Stimulated activated naive CD8-positive, alpha-beta T cell treated with anti-CD3 and anti-CD28 coated beads, Interleukin-15, amount 100 ng/mL, for 72 hours (primary cell): ENCODE measurements around the gene QKI.
"Not testable (repeated sequence)": the region's sequence is repeated elsewhere in the genome, so short reads cannot be mapped to it uniquely, and the experiment has no call there.

ENCODE experiments used
- ATAC-seq: fragments of 150-1000 bp; cut with Tn5 transposase; 2 replicates; pipeline ENCODE4 v1.10.0; 2021; ENCODE audit warnings: mild to moderate bottlenecking, moderate library complexity
- DNase-seq, 2 donors: peaks; one replicate each; pipeline ENCODE4 v3.0.0; 2021 to 2022
- H3K27ac Mint-ChIP-seq, 2 donors: one replicate each; pipeline ENCODE4 v1.8.0; 2022; ENCODE audit warnings: mild to moderate bottlenecking in 2 of 2, mixed read lengths in 2 of 2, moderate library complexity in 2 of 2
- H3K27me3 Mint-ChIP-seq: one replicate; pipeline ENCODE4 v1.8.0; 2022; ENCODE audit warnings: mixed read lengths
- H3K4me1 Mint-ChIP-seq: one replicate; pipeline ENCODE4 v1.8.0; 2022; ENCODE audit warnings: mild to moderate bottlenecking, mixed read lengths
- H3K4me3 Mint-ChIP-seq, 2 donors: one replicate each; pipeline ENCODE4 v1.8.0; 2022; ENCODE audit warnings: mild to moderate bottlenecking in 2 of 2, mixed read lengths in 2 of 2, moderate library complexity in 1 of 2
- H3K9me3 Mint-ChIP-seq, 2 donors: one replicate each; pipeline ENCODE4 v1.8.0; 2022; ENCODE audit warnings: mixed read lengths in 2 of 2

QKI gene

DNA sequence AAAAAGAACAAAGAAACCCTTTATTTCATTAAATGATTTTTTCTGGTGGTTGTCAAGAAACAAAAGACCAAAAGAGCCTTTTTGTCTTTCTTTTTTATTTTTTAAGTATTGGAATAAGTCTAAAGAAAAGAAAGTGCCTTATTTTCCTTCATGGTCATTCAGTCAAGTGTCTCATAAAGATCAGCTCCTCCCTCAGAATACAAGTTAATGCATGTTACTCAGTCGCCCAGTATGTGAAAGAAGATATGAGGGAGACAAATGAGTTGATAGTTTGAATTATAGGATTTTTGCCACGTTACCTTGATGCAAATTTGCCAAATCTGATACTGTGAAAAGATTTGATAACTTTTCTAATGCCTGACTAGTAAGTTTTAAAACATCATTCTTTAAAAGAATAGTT, 157.2 kb downstream of the QKI start:
- Mint-ChIP-seq H3K4me3 (no peak overlapping the region), H3K4me1 (no peaks in the 10 kb centered on the region), H3K9me3 (no peaks in the 10 kb centered on the region), H3K27ac (no peak overlapping the region), H3K27me3 (no peaks in the 10 kb centered on the region)
- DNase-seq, result no peak
- no peak for ATAC-seq

DNA sequence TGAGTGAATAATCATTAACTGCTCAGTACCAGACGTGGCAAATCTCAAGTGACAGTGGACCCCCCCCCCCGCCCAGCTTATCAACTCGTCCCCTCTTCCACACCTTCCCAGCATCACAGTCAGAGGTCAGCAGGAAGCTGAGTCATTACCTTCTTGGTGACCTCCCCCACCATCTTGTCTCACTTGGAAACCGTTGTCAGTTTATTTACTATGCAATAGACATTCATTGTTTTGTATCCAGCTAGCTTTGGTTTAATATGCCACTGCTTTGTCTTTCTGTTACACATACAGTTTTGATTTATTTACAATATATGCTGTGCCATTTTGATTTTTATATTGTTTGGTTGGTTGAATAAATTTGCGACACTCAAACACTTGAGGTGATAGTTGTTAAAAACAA, 158.1 kb downstream of the QKI start:
- Mint-ChIP-seq H3K9me3 (no peaks in the 10 kb centered on the region), H3K4me3 (no peak overlapping the region), H3K27me3 (no peaks in the 10 kb centered on the region), H3K4me1 (no peaks in the 10 kb centered on the region), H3K27ac (peak overlapping the region in 1 of 2 donors; percentile 42)
- ATAC-seq (no peak), DNase-seq (no peak)

DNA sequence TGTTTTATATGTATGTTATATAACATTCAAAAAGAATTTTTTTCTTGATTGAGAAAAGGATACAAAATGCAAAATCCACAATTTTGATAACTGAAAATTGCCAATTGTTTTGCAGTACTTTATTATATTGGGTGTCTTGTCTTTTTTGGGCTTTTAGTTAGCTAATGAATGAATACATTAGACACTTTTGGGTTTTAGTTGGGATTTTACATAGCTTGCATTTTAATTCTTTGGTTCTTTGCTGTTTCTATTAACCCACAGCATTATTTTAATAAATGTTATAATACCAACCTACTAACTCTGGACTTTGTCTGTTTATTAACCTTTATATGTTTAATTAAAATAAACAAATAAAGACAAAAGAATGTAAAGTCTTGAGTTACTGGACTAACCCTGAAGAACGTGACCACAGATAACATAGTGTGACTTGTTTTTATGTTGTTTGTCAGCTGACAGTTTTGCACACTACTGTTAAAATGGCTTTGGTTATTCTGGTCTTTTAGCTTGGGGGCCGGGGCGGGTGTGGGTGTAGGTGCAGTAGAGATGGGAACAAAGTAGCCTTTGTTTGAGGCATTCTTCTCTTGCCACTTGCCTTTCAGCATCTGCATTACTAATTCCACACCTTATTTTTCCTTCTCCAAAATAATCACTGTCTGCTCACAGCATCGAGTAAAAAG, 159.1 kb downstream of the QKI start:
- no peak for DNase-seq
- H3K4me1 Mint-ChIP-seq, result no peaks in the 10 kb centered on the region
- H3K4me3 Mint-ChIP-seq, result no peak overlapping the region
- no peak for ATAC-seq
- no peaks in the 10 kb centered on the region for H3K9me3 Mint-ChIP-seq
- no peak overlapping the region for H3K27ac Mint-ChIP-seq
- no peaks in the 10 kb centered on the region for H3K27me3 Mint-ChIP-seq

DNA sequence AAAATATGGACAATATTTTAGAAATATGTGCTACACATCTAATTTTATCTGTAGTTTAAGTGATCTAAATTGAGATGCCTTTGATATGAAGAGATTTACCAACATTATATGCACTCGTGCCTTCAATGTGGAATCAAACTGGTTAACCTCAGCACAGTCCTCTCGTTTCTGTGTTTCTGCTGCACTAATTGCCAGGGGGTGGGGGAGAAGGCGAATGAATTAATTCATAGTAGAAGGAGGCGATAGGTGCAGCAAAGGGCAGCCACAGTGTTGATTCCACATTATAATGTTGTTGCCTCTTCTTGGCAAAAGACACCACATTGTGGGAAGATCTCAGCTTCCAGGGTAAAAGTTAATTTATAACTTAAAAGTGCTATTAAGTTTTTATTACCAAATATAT, 161.6 kb downstream of the QKI start:
- no peaks in the 10 kb centered on the region for H3K4me1 Mint-ChIP-seq
- ATAC-seq, result no peak

GRCh38 chr6:163577404-163577803, 162.9 kb downstream of the QKI start:
- Mint-ChIP-seq H3K4me3 (no peak overlapping the region), H3K27me3 (peaks cover 8% of the 10 kb centered on the region), H3K4me1 (no peaks in the 10 kb centered on the region), H3K27ac (peak overlapping the region in 1 of 2 donors; percentile 42), H3K9me3 (no peaks in the 10 kb centered on the region)
- DNase-seq, result no peak
- no peak for ATAC-seq

More for the DNA sequence above, 161.6 kb downstream of the QKI start:
- Mint-ChIP-seq H3K27me3 (peaks cover 8% of the 10 kb centered on the region), H3K9me3 (no peaks in the 10 kb centered on the region), H3K4me3 (no peak overlapping the region), H3K27ac (no peak overlapping the region)
- no peak for DNase-seq

DNA sequence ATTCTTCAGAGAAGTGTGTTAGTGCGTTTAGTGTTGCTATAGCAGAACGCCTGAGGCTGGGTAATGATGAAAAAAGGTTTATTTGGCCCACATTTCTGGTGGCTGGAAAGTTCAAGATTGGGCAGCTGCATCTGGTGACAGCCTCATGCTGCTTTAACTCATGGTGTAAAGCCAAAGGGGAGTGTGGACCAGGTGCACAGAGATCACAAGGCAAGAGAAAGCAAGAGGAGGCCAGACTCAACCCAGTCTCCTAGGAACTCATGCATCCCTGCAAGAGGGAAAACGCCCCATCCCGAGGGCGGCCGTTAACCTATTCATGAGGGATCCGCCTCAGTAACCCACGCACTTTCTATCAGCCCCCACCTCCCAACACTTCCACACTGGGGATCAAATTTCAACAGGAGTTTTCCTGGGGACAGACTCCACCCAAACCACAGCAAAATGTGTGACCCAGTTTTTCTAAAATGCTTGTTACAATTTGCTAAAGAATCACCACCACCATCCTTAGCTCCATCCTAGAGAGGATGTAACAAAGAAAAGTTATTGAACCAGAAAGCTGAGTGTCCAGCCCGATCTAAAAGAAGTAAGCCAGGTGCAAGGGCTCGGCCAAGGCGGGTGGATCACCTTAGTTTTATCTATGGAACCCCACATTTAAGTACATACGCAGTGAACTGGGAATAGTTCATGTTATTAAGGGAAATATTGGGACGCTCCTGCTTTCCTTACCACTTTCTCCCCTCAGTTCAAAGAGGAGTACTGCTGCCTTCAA, 164.8 kb downstream of the QKI start:
- H3K4me1 Mint-ChIP-seq, result no peaks in the 10 kb centered on the region
- ATAC-seq (no peak), DNase-seq (no peak)
- no peak overlapping the region for H3K27ac Mint-ChIP-seq
- no peaks in the 10 kb centered on the region for H3K9me3 Mint-ChIP-seq
- H3K4me3 Mint-ChIP-seq, result no peak overlapping the region
- peaks cover 16% of the 10 kb centered on the region for H3K27me3 Mint-ChIP-seq

GRCh38 chr6:163579880-163580295, 165.4 kb downstream of the QKI start:
- Mint-ChIP-seq H3K9me3 (no peaks in the 10 kb centered on the region), H3K4me3 (no peak overlapping the region), H3K4me1 (no peaks in the 10 kb centered on the region), H3K27ac (no peak overlapping the region), H3K27me3 (peaks cover 16% of the 10 kb centered on the region)
- DNase-seq (no peak), ATAC-seq (no peak)

- H3K9me3 Mint-ChIP-seq, result no peaks in the 10 kb centered on the region
- no peaks in the 10 kb centered on the region for H3K4me1 Mint-ChIP-seq
- ATAC-seq (no peak), DNase-seq (no peak)
- no peak overlapping the region for H3K27ac Mint-ChIP-seq
- peaks cover 16% of the 10 kb centered on the region for H3K27me3 Mint-ChIP-seq
- H3K4me3 Mint-ChIP-seq, result no peak overlapping the region
These were observed 166.0 kb downstream of the QKI start for GRCh38 chr6:163580311-163581030.

DNA sequence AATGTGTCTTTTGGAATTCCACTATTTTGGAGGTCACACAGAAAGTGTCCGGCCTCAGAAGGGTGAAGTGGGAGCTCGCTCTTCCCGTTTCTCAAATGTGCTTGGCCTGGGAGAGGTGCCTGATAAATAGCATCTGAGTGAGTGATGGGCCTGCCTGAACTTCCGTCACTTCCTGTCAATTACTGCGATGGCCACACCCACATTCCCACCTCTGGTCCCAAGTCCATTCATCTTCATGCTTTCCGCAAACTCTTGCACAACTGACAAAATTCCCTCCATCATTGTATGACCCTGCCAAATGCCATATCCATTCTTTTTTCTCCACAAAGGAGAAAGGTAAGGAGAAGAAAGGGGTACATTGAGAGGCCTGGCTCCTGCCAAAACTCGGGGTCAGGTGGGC, 169.0 kb downstream of the QKI start:
- H3K4me1 Mint-ChIP-seq, result peaks cover 6% of the 10 kb centered on the region
- peaks cover 33% of the 10 kb centered on the region for H3K27me3 Mint-ChIP-seq
- H3K4me3 Mint-ChIP-seq, result no peak overlapping the region
- DNase-seq (no peak), ATAC-seq (no peak)
- H3K9me3 Mint-ChIP-seq, result no peaks in the 10 kb centered on the region
- H3K27ac Mint-ChIP-seq, result no peak overlapping the region

DNA sequence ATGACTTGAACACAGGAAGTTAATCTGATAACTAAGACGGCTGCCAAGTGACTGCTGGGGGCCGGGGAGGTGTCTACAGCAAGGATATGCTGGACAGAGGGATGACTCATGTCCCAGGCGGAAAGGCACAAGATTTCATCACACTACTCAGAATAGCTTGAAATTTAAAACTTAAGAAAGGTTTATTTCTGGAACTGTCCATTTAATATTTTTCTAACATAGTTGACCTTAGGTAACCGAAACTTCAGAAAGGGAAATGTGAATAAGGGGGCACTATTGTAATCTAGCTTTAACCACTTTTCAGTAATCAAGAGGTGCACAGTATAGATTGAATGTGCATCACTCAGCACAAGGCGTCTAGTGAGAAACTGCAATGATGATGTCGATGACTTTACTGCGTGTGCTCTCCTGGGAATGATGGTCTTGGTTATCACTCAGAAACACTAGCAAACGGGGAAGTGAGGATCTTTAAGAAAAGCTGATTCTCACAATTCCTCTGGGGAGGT, 171.5 kb downstream of the QKI start:
- no peak for DNase-seq

DNA sequence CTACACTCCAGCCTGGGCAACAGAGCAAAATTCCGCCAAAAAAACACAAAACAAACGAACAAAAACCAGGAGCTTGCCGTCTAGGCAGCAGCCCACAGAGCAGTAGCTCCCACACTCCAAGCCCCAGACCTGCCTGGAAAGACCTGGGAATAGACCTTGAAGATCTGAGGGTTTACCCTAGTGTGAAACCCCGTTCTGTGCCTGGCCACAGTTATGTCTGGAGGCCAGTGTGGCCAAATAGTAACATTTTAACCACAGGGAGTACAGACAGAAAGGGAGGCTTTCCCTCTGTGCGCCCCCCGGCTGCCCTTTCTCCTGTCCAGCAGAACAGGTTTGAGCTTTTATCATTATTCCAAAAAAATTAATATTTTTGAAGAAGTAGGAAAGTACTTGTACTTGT, 172.4 kb downstream of the QKI start:
- no peak overlapping the region for H3K27ac Mint-ChIP-seq
- peaks cover 6% of the 10 kb centered on the region for H3K4me1 Mint-ChIP-seq
- peaks cover 15 to 20% of the 10 kb centered on the region in 2 donors for H3K9me3 Mint-ChIP-seq
- no peak overlapping the region for H3K4me3 Mint-ChIP-seq
- DNase-seq, result no peak
- peaks cover 53% of the 10 kb centered on the region for H3K27me3 Mint-ChIP-seq
- ATAC-seq, result no peak

More for the DNA sequence above, 171.5 kb downstream of the QKI start:
- Mint-ChIP-seq H3K4me3 (no peak overlapping the region), H3K27ac (no peak overlapping the region), H3K4me1 (peaks cover 6% of the 10 kb centered on the region), H3K9me3 (peaks cover 14% of the 10 kb centered on the region in 2 donors), H3K27me3 (peaks cover 48% of the 10 kb centered on the region)
- no peak for ATAC-seq

GRCh38 chr6:163588220-163588919, 173.9 kb downstream of the QKI start:
- Mint-ChIP-seq H3K27ac (no peak overlapping the region), H3K9me3 (peaks cover 24 to 34% of the 10 kb centered on the region in 2 donors), H3K4me3 (no peak overlapping the region), H3K4me1 (peaks cover 6% of the 10 kb centered on the region), H3K27me3 (peaks cover 56% of the 10 kb centered on the region)
- ATAC-seq (no peak), DNase-seq (no peak)

GRCh38 chr6:163589387-163589786, 174.9 kb downstream of the QKI start:
- H3K27me3 Mint-ChIP-seq, result peaks cover 50% of the 10 kb centered on the region
- H3K9me3 Mint-ChIP-seq, result peaks cover 24 to 34% of the 10 kb centered on the region in 2 donors
- peaks cover 6% of the 10 kb centered on the region for H3K4me1 Mint-ChIP-seq
- no peak overlapping the region for H3K27ac Mint-ChIP-seq
- no peak overlapping the region for H3K4me3 Mint-ChIP-seq
- DNase-seq, result no peak
- ATAC-seq, result no peak

- not testable (repeated sequence) for H3K4me1 Mint-ChIP-seq, DNase-seq, H3K27ac Mint-ChIP-seq, ATAC-seq, H3K4me3 Mint-ChIP-seq
- peaks cover 50% of the 10 kb centered on the region for H3K27me3 Mint-ChIP-seq
- H3K9me3 Mint-ChIP-seq, result peaks cover 24 to 34% of the 10 kb centered on the region in 2 donors
These were observed 175.6 kb downstream of the QKI start for GRCh38 chr6:163590132-163590531.

GRCh38 chr6:163592872-163593271, 178.4 kb downstream of the QKI start:
- H3K9me3 Mint-ChIP-seq, result peaks cover 24 to 34% of the 10 kb centered on the region in 2 donors
- no peak overlapping the region for H3K27ac Mint-ChIP-seq
- H3K4me1 Mint-ChIP-seq, result peaks cover under 1% of the 10 kb centered on the region
- no peak for ATAC-seq
- H3K4me3 Mint-ChIP-seq, result no peak overlapping the region
- peaks cover 36% of the 10 kb centered on the region for H3K27me3 Mint-ChIP-seq
- DNase-seq, result no peak
